NOMO-1 (cell line): ENCODE data around the gene ELFN1.

Source experiments
- DNase-seq, 2 experiments: peaks; one replicate each; lab custom pipeline; 2025; ENCODE audit not compliant: unreplicated experiment in 2 of 2; lab: John Stamatoyannopoulos, UW

Gene ELFN1

GRCh38 chr7:1775389-1775788 lies 105.3 kb downstream of the ELFN1 start:
- no peak for DNase-seq

DNA sequence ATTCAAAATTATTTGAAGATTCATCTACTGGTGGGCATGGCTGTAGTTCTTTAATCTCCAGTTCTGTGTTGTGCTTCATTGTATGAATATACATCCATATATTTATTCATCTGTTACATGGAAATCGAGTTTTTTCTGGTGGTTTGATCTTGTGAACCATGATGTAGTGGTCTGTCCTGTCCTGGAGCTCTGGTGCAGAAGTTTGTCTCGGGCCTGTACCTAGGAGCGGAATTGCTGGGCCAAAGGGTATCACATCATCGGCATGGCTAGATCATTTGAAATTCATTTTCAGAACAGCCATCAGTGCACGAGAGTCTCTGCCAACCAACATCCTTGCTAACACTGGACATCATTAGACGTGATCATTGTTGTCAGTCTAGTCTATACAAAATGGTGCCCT lies 107.0 kb downstream of the ELFN1 start:
- no peak for DNase-seq

DNA sequence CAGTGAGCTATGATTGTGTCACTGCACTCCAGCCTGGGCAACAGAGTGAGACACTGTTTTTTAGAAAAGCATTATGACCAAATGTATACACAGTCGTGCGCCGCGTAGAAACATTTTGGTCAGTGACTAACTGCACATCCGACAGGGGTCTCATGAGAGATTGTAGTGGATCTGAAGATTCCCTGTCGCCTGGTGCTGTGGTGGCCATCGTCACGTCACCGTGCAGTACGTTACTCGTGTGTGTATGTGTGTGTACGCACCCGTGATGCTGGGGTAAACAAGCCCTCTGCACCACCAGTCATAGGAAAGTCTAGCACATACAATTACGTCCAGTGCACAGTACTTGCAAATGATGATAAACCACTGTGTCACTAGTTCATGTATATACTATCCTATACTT lies 109.4 kb downstream of the ELFN1 start:
- no peak for DNase-seq

GRCh38 chr7:1781369-1781768 lies 111.3 kb downstream of the ELFN1 start:
- no peak for DNase-seq

GRCh38 chr7:1785839-1786238 lies 115.8 kb downstream of the ELFN1 start:
- DNase-seq, result no peak

- no peak for DNase-seq
Measured at GRCh38 chr7:1787241-1787640, 117.2 kb downstream of the ELFN1 start.

- no peak for DNase-seq
Measured at GRCh38 chr7:1787681-1788235, 117.7 kb downstream of the ELFN1 start.

DNA sequence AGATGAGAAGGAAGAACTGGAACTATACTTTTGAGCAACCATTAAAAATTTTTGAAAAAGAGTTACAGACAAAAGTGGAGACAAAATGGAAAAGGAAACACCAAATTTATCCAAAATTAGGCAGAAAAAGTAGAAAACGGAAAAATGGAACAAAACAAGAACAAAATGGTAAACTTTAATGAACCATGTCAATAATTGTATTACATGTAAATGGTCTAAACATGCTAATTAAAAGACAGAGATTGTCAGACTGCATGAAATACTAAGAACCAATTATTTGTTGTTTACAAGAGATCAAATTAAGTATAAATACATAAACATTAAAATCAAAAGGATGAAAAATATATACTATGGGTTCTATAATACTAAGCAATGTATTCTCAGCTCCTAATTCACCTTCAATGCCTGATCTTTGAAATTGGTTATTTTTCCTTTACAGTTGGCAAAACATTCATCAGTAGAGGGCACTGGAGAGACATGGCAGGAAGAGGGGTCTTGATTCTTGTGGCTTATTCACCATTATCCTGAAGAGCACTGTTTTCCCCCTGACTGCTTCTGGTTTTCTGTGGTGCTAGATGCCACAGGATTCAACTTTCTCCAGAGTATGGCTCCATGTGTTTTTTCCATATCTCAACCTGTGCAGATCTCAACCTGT lies 124.9 kb downstream of the ELFN1 start:
- no peak for DNase-seq
